Subcutaneous abdominal adipose tissue (tissue), 5 donors: ENCODE data around the gene TMEM266.

Experiments
- H3K27ac ChIP-seq: one replicate; pipeline ENCODE4 v1.7.0; 2013; ENCODE audit warnings: low read depth, mild to moderate bottlenecking, inconsistent platforms, low read length, moderate library complexity
- H3K27me3 ChIP-seq, 5 donors: one replicate each; pipeline ENCODE4 v1.7.0; 2013; ENCODE audit warnings: low read length in 5 of 5, inconsistent platforms in 1 of 5; ENCODE audit not compliant: control insufficient read depth in 5 of 5, insufficient read depth in 4 of 5
- H3K36me3 ChIP-seq, 5 donors: one replicate each; pipeline ENCODE4 v1.7.0; 2013; ENCODE audit warnings: low read length in 5 of 5; ENCODE audit not compliant: control insufficient read depth in 5 of 5, insufficient read depth in 5 of 5
- H3K4me1 ChIP-seq, 5 donors: one replicate each; pipeline ENCODE4 v1.7.0; 2013; ENCODE audit warnings: low read length in 5 of 5, mild to moderate bottlenecking in 3 of 5, moderate library complexity in 1 of 5; ENCODE audit not compliant: control insufficient read depth in 5 of 5, insufficient read depth in 5 of 5
- H3K4me3 ChIP-seq, 5 donors: one replicate each; pipeline ENCODE4 v1.7.0; 2013; ENCODE audit warnings: low read length in 5 of 5, low read depth in 1 of 5
- H3K9ac ChIP-seq, 5 donors: one replicate each; pipeline ENCODE4 v1.7.0; 2013; ENCODE audit warnings: low read length in 5 of 5, mild to moderate bottlenecking in 4 of 5, moderate library complexity in 3 of 5
- H3K9me3 ChIP-seq, 5 donors: one replicate each; pipeline ENCODE4 v1.7.0; 2013; ENCODE audit warnings: low read length in 5 of 5; ENCODE audit not compliant: control insufficient read depth in 5 of 5
- donor health status: healthy.
- donor health status: healthy.
- donor health status: healthy.
- donor health status: healthy.
- donor health status: healthy.

Gene TMEM266

GRCh38 chr15:76146812-76147211, 87.0 kb downstream of the TMEM266 start:
- no peak overlapping the region for H3K27ac ChIP-seq
- H3K9me3 ChIP-seq, result no peaks in the 10 kb centered on the region
- H3K9ac ChIP-seq, result no peak overlapping the region

GRCh38 chr15:76147906-76148570, 88.3 kb downstream of the TMEM266 start:
- no peak overlapping the region for H3K4me3 ChIP-seq
- H3K36me3 ChIP-seq, result no peaks in the 10 kb centered on the region
- no peak overlapping the region for H3K27ac ChIP-seq

More at GRCh38 chr15:76146812-76147211, 87.0 kb downstream of the TMEM266 start:
- H3K4me3 ChIP-seq, result no peak overlapping the region
- peaks cover 0 to 21% (median 7%) of the 10 kb centered on the region in 5 donors for H3K27me3 ChIP-seq
- H3K36me3 ChIP-seq, result no peaks in the 10 kb centered on the region
- H3K4me1 ChIP-seq, result peaks cover 0 to 19% (median 12%) of the 10 kb centered on the region in 5 donors

GRCh38 chr15:76149291-76149915, 89.6 kb downstream of the TMEM266 start:
- Histone ChIP-seq H3K9me3 (no peaks in the 10 kb centered on the region), H3K4me1 (peaks cover 0 to 19% (median 12%) of the 10 kb centered on the region in 5 donors), H3K4me3 (no peak overlapping the region), H3K9ac (no peak overlapping the region), H3K27ac (no peak overlapping the region), H3K36me3 (no peaks in the 10 kb centered on the region), H3K27me3 (peaks cover 0 to 13% (median 2%) of the 10 kb centered on the region in 5 donors)

More at GRCh38 chr15:76147906-76148570, 88.3 kb downstream of the TMEM266 start:
- Histone ChIP-seq H3K27me3 (peaks cover 0 to 19% (median 7%) of the 10 kb centered on the region in 5 donors), H3K9me3 (no peaks in the 10 kb centered on the region), H3K9ac (no peak overlapping the region), H3K4me1 (peaks cover 0 to 19% (median 12%) of the 10 kb centered on the region in 5 donors)

GRCh38 chr15:76150513-76150912, 90.7 kb downstream of the TMEM266 start:
- H3K9me3 ChIP-seq, result no peaks in the 10 kb centered on the region
- no peak overlapping the region for H3K27ac ChIP-seq
- H3K9ac ChIP-seq, result no peak overlapping the region
- no peak overlapping the region for H3K4me3 ChIP-seq
- peaks cover 0 to 16% (median 12%) of the 10 kb centered on the region in 5 donors for H3K4me1 ChIP-seq
- no peaks in the 10 kb centered on the region for H3K36me3 ChIP-seq
- H3K27me3 ChIP-seq, result peaks cover 0 to 11% (median 2%) of the 10 kb centered on the region in 5 donors

- H3K9me3 ChIP-seq, result no peaks in the 10 kb centered on the region
- no peak overlapping the region for H3K27ac ChIP-seq
- H3K4me3 ChIP-seq, result no peak overlapping the region
- H3K4me1 ChIP-seq, result peaks cover 0 to 16% (median 12%) of the 10 kb centered on the region in 5 donors
- no peak overlapping the region for H3K9ac ChIP-seq
- H3K27me3 ChIP-seq, result peaks cover 0 to 11% (median 2%) of the 10 kb centered on the region in 5 donors
- H3K36me3 ChIP-seq, result no peaks in the 10 kb centered on the region
Measured at GRCh38 chr15:76150971-76151598, 91.3 kb downstream of the TMEM266 start.

- no peak overlapping the region for H3K4me3 ChIP-seq
- no peaks in the 10 kb centered on the region for H3K36me3 ChIP-seq
- H3K27ac ChIP-seq, result no peak overlapping the region
- no peak overlapping the region for H3K9ac ChIP-seq
- peaks cover 0 to 9% (median under 1%) of the 10 kb centered on the region in 5 donors for H3K27me3 ChIP-seq
- no peaks in the 10 kb centered on the region for H3K9me3 ChIP-seq
- H3K4me1 ChIP-seq, result peaks cover 0 to 16% (median 12%) of the 10 kb centered on the region in 5 donors
Measured at GRCh38 chr15:76151599-76151974, 91.8 kb downstream of the TMEM266 start.

- H3K27me3 ChIP-seq, result peaks cover 0 to 3% (median 0%) of the 10 kb centered on the region in 5 donors
- H3K27ac ChIP-seq, result no peak overlapping the region
- no peak overlapping the region for H3K4me3 ChIP-seq
- no peak overlapping the region for H3K9ac ChIP-seq
- peaks cover 0 to 16% (median 12%) of the 10 kb centered on the region in 5 donors for H3K4me1 ChIP-seq
- H3K9me3 ChIP-seq, result no peaks in the 10 kb centered on the region
- no peaks in the 10 kb centered on the region for H3K36me3 ChIP-seq
Measured at GRCh38 chr15:76152197-76152596, 92.4 kb downstream of the TMEM266 start.

GRCh38 chr15:76153241-76154197, 93.7 kb downstream of the TMEM266 start:
- H3K27ac ChIP-seq, result no peak overlapping the region
- peaks cover 0 to 12% (median 10%) of the 10 kb centered on the region in 5 donors for H3K4me1 ChIP-seq
- H3K4me3 ChIP-seq, result no peak overlapping the region
- H3K27me3 ChIP-seq, result no peaks in the 10 kb centered on the region
- no peaks in the 10 kb centered on the region for H3K36me3 ChIP-seq
- no peaks in the 10 kb centered on the region for H3K9me3 ChIP-seq
- no peak overlapping the region for H3K9ac ChIP-seq

- Histone ChIP-seq H3K4me1 (peaks cover 2 to 8% (median 6%) of the 10 kb centered on the region in 5 donors), H3K9me3 (no peaks in the 10 kb centered on the region), H3K27ac (no peak overlapping the region), H3K9ac (no peak overlapping the region), H3K36me3 (no peaks in the 10 kb centered on the region), H3K27me3 (peaks cover 0 to 1% (median 0%) of the 10 kb centered on the region in 5 donors), H3K4me3 (no peak overlapping the region)
Measured at GRCh38 chr15:76155731-76156130, 95.9 kb downstream of the TMEM266 start.
